LNCAP (cell line): Measurements from ENCODE around the gene PEX5.

Source experiments
- TF ChIP-seq, protein P1 (sequence below): fragments of 450-650 bp; IDR thresholded peaks from 2 replicates; pipeline ENCODE4 v1.5.1; 2017; ENCODE audit warnings: mild to moderate bottlenecking

Gene PEX5

DNA sequence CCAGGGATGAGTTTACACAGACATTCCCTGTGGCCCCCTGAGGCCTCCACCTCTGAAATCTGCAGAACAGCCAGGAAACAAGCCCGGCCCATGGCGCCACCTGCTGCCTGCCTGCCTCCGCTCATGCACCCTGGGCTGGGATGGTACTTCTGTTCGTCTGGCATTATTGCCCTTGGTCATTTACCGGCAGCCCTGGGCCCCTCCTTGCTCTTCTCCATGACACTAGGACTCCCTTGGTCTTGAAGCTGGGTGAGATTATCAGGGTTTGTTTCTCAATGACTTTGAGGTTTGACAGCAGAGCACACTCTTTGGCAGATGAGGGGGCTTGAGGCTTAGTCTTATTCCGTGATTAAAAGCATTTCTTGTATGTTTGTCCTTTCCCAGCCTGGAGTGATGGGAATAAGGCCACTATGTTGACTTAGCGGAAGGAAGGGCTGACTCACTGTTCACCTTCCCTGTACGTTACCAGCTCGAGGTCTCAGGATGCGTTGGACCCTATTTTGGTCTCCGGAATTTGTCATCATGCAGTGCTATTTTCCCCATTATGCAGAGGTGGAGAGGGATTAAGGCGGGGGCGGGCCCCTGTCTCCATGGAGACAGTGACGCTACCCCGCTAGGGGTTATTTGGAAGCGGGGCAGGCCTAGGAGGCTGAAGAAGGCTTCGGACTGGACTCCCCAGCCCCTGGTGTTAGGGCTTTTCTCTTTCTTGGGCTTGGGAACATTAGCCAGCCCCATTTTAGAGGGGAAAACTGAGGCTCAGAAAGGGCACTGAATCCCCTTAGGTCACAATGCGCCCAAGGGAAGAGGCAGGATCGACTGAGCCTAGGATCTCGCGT is 706 bp upstream of the PEX5 start:
- TF ChIP-seq, protein P1, sequence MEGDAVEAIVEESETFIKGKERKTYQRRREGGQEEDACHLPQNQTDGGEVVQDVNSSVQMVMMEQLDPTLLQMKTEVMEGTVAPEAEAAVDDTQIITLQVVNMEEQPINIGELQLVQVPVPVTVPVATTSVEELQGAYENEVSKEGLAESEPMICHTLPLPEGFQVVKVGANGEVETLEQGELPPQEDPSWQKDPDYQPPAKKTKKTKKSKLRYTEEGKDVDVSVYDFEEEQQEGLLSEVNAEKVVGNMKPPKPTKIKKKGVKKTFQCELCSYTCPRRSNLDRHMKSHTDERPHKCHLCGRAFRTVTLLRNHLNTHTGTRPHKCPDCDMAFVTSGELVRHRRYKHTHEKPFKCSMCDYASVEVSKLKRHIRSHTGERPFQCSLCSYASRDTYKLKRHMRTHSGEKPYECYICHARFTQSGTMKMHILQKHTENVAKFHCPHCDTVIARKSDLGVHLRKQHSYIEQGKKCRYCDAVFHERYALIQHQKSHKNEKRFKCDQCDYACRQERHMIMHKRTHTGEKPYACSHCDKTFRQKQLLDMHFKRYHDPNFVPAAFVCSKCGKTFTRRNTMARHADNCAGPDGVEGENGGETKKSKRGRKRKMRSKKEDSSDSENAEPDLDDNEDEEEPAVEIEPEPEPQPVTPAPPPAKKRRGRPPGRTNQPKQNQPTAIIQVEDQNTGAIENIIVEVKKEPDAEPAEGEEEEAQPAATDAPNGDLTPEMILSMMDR = peak; percentile 68

DNA sequence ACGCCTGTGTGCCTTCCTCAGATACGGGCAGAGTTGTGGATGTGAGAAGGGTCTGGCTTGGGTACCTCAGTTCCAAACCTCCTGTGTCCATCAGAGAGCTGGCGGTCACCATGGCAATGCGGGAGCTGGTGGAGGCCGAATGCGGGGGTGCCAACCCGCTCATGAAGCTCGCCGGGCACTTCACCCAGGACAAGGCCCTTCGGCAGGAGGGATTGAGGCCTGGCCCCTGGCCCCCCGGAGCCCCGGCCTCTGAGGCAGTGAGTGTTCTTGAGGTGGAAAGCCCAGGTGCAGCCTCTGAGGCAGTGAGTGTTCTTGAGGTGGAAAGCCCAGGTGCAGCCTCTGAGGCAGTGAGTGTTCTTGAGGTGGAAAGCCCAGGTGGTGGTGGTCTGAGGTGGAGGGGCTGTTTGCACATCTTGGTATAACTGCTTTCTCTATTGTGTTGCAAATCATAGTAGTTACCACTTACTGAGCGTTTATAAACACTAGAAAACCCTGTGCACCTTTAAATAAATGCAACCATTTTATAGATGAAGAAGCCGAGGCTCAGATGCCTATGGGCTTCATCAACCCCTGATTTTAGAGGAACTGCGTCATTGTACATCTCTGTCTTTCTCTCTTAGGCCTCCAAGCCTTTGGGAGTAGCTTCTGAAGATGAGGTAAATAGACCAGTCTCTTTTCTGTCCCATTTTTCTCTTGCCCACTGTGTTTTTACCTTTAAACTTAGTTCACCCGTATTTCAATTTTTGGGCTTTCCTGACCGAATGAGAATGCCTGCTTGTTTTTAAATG is 976 bp downstream of the PEX5 start:
- TF ChIP-seq, protein P1 = no peak

DNA sequence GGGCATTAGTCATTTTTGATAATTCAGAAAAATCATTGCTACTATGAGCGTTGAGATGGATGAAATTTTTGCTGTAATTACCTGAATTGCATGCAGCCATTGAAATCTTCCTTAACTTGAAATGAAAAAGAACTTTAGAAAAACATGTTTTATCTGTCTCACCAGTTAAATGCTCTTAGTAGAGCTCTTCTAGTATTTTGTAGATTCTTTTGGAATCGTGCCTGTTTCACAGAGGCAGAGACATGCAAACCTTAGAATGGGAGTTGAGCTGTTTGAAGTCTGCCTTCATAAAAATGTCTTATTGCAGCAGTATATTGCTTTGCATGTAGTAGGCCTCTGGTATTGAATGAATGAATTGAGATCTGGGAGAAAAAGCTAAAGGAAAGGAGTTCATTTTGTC is 4.2 kb downstream of the PEX5 start:
- TF ChIP-seq, protein P1 = no peak

DNA sequence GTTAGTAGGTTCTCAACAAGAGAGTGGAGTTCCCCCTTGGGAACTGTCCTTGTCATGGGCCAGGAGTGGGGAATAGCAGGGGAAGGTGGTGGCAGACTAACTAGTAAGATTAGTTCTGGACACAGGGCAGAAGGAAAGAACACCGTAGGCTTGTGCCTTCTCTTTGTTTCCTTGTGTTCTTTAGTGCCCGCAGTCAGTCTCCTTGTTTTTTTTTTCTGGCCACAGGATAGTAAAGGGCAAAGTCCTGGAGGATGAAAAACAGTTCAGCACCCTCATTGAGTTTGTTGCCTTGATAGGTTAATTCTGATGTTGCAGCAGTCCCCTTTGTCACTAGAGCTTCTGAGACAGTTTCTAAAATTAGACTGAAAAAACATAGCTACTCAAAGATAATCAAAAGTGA is 8.4 kb downstream of the PEX5 start:
- TF ChIP-seq, protein P1 = no peak

DNA sequence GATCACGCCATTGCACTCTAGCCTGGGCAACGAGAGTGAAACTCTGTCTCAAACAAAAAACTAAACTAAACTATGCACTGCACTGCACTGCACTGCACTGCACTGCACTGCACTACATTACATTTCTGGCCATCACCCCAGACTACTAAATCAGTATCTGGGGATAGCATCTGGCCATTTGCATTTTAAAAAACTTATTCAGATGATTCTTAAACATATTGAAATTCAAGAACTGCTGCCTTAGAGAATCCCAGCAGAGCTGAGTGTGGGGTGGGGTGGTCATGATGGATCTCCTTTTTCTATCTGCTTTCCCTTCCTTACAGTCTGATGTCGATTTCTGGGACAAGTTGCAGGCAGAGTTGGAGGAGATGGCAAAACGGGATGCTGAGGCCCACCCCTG is 13.6 kb downstream of the PEX5 start:
- TF ChIP-seq, protein P1 = no peak

DNA sequence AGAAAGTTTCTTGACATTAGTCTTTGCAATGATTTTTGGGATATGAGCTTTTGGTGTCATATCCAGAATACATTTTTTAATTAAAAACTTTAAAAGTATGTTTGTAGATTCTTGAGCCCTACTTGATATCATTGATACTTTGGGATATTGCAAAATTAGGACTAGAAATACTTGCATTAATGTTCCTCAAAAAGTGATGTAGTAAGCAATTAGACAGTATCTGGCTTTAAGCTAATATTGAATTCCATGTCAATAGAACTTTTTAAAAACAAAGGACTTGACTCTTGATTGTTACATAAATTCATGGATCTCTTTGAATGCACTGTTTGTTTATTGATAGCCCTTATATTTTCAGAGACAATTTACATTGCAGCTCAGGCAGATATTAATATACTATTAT is 15.6 kb downstream of the PEX5 start:
- TF ChIP-seq, protein P1 = no peak

DNA sequence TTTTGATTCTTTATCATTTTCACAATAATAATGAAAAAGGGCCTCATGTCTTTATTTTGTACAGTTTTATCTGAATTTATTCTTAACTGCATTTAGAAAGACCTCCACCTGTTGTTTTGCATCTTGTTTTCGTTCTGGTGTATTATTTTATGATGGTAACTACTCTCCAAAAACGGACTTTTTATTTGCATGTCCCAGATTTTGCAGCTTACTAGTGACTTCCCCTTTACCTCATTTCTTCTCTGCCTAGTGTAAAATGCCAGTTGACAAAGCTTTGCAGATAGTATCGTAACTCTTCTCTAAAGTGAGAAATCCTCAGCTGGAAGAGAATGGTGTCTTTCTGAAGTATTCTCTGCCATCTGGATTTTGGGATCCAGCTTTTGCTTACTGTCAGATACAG is 17.2 kb downstream of the PEX5 start:
- TF ChIP-seq, protein P1 = no peak
